Inferior parietal cortex (tissue), 1 donor: ENCODE results near the gene ITGA1.
A peak's percentile ranks its signal among the peaks of the same experiment; 100 is the strongest.

ENCODE experiments used
- DNase-seq: peaks from one replicate; pipeline ENCODE4 v3.0.0-alpha.2; 2016; ENCODE audit errors: extremely low spot score

Gene ITGA1

DNA sequence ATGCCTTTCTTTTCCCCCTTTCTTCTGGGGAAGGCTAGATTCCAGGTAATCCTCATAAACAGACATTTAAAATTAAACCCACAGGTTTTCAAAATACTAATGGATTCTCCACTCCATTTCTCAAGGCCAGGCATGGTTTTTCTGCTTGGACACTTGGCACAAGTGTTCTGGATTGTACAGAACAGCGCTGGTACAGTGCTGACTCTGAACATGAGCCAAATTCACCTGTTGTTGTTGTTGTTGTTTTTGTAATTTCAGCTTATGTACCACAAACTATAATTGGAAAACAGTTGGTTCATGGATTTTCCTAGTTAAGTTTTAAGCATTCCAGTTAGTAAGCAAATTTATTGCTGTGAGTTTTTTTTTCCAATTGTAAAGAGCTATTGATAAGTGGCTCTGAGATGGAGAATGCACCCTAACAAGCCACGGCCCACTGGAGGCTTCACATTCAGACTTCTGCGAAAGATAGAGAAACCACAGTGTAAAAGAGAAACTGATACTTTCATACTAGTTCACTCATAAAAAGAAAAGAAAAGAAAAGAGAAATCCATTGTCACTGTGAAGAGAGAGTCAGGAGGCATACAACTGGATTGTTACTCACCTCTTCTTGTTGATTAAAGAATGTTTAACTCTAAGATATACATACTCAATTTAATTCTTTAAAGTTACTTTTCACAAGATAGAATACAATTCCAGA, 16.2 kb upstream of the ITGA1 start:
- DNase-seq: no peak

DNA sequence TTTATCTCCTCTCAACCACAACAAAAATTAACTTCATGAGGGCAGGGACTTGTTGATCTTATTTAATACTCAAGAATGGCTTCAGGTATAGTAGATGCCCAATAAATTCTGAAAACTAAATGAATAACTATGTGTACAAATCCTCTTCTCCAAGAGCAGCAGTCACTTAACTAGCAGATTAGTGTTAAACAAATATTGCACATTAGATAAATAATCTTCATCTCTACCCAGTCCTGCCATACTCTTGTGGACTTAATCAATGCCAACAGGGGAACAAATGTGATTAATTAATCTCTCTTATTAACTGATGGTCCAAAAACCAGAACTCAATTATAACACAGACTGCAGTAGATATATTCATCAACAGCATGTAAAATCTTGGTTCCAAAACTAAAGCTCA, 15.0 kb upstream of the ITGA1 start:
- DNase-seq: no peak

DNA sequence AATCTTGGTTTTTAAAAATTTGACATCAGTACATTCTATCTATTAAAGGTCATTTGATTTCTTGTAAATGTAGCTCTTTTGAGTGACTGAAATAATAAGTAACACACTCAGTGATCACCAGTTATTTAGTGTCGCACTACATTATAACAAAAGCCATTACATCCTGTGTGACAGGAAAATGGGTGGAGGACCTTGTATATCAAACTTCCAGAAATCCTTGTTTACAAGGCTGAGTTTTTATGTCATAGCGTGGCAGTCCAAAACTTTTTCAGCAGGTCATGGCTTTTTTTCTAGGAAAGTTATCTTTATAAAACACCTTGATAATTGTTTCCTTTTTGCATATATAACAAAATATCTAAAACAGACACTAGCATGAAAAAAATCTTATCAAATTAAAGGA, 14.4 kb upstream of the ITGA1 start:
- DNase-seq: no peak

DNA sequence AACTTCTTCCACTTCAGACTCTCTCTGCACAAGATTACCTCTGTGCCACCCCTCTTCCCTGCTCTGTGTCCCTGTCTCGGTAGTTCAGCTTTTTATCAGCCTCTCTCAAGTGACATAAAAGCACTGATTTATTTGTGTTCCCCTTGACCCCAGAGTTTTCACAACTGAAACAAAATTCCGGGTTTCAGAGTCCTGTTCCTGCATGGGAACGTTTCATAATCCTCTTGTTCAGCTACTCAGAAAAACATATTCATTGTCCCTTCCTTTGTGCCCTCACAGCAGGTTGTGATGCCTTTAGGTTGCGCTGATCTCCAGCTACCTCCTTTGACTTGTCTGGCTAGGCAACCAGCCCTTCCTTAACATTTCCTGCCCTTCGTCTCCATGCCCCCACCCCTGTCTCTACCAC, 13.7 kb upstream of the ITGA1 start:
- no peak for DNase-seq

DNA sequence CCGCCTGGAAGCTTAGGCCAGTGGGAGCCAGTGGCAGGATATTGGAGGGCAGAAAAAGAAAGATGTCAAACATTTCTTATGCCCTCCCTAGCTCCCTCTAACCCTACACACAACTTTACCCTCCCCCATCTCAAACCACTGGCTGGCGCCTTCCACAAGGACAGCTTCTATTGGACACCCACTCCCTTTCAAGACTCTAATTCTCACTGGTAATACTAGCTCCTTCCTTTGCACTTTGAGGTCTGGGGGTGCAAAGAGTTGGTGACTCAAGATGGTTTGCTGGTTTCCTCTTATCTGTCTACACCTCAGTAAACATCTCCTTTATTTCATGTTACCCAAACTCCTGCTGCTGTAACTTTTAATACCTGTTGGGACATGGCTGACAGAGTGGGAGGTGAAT, 11.6 kb upstream of the ITGA1 start:
- DNase-seq: no peak

DNA sequence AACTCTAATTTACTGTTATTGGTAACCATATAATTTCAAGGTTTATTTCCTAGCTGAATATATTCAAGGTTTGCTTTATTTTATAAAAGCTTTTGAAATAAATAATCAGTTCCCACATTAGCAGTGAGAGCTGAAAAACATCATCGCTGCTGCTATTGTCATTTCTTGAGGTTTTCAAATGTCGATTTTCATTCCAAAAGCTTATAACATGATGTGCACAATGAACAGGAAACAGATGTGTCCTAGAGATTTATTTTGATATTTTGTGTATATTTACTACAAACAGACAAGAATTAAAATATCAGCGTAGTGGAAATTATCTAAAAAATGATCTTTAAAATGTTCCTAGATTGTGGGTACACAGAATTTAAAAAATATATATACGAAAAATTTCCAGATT, 10.5 kb upstream of the ITGA1 start:
- no peak for DNase-seq

DNA sequence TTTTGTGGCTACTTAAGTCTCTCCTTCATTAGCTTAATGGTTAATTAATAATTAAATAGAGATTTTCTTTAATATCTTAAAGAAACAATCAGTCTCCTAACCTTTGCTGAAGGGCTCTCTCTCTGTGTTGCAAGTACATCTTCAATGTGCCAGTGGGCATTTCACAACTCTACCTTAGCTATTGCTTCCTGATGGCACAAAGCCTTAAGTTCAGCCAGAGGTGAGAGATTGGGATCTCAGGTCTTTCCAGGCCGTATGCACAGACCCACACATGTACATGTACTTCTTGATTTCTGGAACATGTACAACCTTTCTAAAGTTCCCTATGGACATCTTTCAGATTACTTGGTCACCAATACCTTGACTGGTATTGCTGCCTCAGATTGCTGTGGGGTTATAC, 8.9 kb upstream of the ITGA1 start:
- no peak for DNase-seq

DNA sequence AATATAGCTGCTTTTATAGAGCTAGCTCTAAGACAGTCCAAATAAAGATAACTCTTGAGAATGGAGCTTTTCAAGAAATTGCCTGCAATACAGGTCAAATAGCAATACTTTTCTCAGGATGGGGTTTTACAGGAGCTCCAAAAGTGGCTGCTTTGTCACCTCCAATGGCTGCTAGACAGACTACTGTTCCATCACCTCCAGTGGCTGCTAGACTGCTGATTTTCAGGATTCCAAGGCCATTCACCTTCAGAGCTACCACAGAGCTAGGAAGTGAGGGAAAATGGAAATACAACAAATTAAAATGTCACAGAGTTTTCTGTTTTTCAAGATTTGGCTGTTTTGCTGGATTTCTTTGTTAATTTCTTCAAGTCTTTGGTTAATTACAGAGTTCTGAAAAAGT, 8.5 kb upstream of the ITGA1 start:
- no peak for DNase-seq

DNA sequence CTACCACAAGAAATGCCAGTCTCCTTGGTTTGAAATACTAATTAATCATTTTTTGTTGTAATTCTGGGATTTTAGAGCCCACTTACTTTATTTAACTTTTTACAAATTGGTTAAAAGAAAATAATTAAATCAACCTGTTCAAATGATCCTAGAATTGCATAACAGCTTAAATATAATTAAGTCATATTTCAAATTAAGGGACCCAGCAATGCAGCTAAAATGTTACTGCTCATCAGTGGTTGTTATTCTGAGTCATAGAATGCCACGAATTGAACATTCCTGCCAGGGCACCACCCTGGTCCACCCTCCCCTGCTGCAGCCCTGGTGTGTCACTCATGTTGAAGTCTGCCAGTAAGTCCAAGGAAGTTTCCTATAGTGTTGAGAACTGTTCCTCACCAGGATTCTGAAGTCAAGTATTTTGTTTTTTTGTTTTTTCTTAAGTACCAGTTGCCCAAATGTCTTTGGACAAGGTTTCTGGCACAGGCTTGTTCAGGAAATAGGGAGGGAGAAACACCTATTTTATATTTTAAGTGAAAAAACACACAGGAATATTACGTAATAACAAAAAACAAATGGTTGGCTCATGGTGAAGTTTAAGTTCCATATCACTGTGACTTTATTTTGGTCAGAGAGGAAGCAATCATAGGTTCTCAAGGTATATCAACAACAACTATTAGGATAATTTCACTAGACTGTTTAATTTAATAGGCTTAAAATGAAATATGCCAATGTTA, 4.3 kb upstream of the ITGA1 start:
- no peak for DNase-seq

DNA sequence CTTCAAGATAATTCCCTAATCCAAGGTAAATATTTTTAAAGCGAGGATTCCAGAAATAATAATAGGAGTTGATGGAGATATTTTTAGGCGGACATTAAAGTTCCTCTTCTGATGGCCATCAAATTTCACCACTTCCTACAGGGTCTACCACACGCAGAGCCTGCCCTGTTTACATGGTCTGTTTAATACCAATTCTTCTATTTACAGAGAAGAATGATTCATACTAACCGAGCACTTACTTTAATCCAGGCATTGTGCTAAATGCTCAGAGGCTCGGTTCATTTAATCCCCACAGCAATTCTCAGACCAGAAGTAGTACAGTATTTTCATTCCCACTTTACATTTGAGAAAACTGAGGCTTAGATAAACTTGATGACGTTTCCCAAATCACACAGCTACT, 3.0 kb upstream of the ITGA1 start:
- DNase-seq: no peak

DNA sequence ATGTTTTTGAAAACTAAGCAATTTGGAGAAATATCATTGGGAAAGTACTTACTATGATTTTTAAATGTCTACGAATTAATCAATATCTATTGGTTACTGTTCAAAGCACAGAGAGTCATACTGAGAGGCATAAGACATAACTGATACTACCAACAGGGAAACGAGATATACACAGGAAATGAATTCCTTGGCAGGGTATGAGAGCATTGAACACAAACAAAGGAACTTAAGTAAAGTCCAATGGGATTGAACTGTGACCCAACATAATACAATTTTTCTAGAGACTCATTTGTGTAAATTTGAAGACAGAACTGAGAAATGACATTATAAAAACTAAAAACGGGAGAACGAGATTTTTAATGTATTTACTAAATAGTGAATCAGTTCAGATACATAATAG, 1.3 kb upstream of the ITGA1 start:
- no peak for DNase-seq

DNA sequence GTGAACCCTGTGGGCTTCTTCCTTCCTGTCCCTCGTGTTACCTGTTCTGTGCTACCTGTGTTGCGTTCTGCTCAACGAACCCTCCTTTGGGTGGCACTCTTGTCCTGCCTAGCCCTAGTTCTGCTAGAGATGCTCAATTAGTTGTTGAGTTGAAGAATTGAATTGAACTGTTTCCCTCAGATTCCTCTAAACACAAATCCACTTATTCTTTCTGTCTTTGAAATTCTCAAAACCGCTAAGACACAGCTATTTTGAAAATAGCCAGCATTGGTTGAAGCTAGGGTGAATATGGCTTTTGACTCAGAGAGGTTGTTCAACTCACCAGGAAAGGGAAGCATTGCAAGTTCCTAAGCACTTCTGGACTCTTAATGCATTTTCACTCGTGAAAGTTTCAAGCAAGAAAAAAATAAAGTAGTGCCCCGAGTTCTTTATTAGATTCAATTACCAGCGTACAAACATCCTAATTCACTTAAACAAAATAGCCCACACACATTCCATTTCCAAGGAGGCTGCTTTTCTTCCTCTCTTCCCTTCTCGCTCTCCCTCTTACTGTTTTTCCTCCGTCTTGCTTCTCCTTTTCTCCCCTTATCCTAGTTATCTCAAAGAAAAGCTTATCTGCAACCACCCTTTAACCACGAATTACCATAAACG, 642 bp upstream of the ITGA1 start:
- DNase-seq: no peak

DNA sequence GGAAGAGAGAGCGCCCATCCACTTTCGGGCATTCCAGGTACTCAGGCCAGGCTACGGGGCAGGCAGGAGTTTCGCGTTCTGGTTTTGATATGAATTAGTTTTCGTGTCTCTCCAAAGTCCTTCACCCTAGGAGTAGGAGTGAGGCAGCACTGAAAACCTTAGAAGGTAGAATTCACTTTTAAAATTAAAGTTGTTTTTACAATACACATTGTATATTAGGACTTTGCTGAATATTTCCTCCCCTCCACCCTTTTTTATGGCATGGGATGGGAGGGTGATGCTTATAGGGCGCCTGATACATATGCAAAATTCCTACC, 747 bp downstream of the ITGA1 start:
- DNase-seq: no peak

DNA sequence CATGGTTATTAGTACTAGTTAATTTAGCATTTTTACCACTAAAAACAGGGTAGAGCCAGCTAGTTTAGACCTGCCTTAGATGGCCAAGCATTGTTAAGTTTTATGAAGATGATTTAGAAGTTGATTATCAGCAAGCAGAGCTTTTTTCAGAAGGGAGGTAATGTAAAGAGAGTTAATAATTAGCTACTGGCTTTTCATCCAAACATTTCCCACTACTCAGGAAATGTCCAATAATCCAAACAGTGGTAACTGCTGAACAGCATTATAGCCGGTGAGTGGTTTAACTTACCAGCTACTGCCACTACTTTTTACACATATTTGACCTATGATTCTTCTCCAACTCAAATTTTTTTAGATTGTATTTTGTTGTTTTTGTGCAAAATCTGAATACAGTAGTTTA, 1.7 kb downstream of the ITGA1 start:
- DNase-seq: no peak

DNA sequence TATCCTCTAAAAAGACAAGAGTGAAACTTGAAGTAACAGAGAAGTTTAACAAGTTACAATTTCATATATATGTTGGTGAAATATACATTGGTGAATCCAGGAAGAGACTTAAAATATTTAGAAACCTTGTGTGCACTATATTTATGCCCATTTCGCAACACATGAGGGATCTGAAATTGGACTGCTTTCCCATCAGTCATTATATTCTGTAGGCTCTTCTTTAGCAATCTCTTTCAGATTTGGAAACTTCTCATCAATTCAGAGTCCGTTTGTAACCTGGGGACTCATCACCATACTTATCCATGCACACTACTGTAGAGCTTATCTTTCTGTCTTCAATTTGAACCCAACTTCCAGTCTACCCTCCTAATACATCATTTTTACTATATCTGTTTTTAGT, 2.1 kb downstream of the ITGA1 start:
- no peak for DNase-seq

DNA sequence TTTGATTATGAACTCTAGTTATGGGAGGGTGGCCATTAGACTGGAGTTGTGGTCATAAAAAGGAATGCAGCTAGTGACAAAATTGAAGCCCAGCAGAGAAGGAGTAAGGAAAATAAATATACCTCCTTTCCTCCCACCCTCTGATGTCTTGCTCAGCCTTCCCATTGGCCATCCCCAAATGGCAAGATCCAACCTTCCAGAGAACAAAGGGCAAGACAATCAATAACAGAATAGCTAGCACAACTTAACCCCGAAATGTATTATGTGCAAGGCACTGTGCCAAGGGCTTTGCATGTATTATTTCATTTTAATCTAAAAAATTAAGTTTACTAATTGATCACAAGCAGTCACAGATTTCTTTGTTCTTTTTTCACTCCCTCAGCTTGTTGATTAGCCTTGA, 3.6 kb downstream of the ITGA1 start:
- DNase-seq: no peak

DNA sequence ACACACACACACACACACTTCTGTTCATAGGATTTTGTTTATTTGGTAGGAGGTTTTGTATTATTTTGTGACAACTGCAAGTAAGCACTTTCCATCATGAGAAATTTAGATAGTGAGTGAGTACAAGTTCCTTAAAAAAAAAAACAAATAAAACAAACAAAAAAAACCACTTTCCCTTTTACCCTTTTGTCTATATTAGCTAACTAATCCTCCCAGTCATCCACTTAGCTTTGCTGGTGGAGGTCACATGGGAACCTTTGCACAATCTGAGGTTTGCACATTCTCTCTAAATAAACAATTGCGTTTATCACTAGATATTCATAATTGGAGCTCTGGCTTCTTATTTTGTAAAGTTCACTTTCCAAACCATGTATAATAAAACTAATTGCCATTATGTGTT, 6.8 kb downstream of the ITGA1 start:
- DNase-seq: no peak

DNA sequence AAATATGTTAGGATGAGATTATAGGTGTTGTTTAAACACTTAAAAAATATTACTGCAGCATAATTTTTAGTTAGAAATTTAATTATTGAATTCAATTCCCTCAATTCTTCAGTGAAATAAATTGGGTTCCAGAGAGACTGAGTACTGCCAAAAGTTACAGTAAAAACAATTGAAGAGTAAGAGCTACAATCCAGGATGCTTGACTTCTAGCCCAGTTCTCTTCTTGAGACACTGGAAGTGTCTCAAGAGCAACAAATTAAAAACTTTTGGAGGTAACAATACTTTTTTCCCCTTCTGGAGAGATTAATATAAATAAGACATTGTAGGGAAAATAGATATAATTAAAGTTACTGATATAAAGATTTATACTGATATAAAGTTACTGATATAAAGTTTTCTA, 8.3 kb downstream of the ITGA1 start:
- DNase-seq: no peak

DNA sequence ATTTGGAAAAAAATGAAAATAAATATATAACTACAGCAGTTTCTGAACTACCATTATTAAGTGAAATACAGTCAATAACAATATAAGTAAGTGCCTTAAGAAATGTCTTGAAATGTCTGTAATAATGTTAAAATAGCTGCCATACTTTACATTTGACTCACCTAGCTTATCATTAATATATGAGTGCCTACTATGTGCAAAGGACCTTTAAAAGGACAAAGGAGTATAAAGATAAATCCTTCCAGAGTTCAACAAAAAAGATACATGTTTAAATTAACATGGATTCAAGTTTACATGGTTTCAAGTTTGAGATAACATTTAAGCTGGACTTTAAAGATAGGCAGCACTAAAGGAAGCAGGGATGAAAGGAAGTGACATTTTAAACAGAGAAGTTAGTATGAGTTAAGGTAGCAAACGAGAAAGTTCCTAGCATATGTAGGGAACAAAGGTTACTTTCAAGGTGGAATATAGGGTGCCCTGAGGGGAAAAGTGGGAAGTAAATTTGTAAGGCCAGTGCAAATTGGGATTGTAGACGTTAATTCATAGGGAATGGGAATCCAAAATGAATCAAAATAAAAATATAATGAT, 8.9 kb downstream of the ITGA1 start:
- DNase-seq: no peak

DNA sequence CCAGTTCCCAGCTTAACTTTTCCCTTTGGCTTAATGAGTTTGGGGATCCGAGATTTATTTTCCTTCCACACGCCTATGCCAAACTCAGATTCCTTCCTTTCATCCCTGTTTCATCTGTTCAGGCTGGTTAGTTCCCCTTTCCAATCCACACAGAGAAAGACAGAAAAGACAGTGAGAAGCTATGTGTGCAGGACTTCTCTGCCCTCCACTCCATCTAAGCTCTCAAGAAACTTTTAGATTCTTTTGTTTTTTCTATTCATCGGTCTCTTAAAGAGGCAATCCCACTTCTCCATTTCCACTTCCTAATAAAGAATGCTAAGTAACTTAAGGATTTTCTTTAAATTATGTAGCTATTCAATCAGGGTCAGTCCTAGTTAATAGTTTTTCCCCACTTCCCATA, 11.2 kb downstream of the ITGA1 start:
- DNase-seq: no peak

DNA sequence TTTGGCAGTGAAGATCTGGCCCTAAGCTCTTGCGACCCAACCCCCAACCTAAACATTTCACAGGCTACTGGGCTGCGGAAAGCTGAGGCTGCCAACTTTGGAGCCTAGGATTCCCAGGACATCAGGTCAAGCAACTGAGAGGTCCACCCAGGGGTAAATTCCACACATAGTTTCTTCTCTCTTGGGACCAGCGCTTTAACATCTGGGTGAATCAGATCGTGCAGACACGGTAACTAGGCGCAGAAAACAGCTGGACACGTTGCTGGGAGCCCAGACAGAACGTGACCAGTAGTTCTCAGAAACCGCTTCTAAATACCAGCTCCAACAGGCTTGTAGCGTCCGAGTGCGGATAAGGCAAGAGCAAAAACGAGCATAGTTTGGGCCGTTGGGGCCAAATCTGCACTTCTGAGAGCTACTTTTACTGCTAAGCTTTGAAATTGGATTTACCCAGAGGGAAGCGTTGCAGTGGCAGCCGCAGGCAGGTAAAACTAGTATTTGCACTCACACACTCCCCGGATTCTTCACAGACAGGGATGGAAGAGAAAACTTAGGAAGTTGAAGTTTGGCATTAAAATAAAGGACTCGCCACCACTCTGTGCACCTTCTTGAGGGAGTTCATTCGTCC, 11.8 kb downstream of the ITGA1 start:
- DNase-seq: no peak

DNA sequence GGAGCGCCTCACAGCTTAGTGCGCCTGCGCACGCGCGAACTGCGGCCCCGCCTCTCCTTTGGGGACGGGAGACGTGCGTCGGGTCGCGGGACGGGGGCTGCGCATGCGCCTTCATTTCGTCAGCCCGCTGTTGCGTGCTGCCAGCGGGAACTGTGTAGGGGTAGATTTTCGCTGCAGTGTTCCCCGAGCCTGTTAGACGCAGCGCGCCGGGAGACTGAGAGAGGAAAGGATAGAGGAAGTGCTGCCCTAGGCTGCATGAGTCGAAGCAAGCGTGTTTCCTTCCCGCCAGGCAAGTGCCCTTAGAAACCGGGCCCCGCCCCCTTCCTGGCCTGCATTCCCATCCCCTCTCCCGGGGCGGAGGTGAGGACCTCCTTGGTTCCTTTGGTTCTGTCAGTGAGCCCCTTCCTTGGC, 12.3 kb downstream of the ITGA1 start:
- DNase-seq: peak; percentile 96
